Epithelial cell of esophagus (primary cell): ENCODE measurements around the gene SERTAD3.

Experiments
- DNase-seq: peaks from one replicate; pipeline ENCODE4 v3.0.0; 2010; ENCODE audit warnings: low read depth
- H3K4me3 ChIP-seq: 2 replicates; pipeline ENCODE4 v1.5.1; 2011; ENCODE audit warnings: mild to moderate bottlenecking, low read length, control low read depth
- CTCF ChIP-seq: IDR thresholded peaks from 2 replicates; pipeline ENCODE4 v1.5.1; 2011; ENCODE audit warnings: low read depth, mild to moderate bottlenecking, low read length, control low read depth, inconsistent platforms; ENCODE audit not compliant: insufficient read depth; ENCODE audit errors: missing control alignments

SERTAD3 gene

GRCh38 chr19:40403262-40403984 lies 40.7 kb downstream of the SERTAD3 start:
- no peak for TF ChIP-seq CTCF
- DNase-seq: peak; percentile 85
- peak overlapping the region; percentile 44 for H3K4me3 ChIP-seq

- TF ChIP-seq CTCF: no peak
- no peak for DNase-seq
- H3K4me3 ChIP-seq: no peak overlapping the region
Measured at GRCh38 chr19:40400559-40400958, 43.6 kb downstream of the SERTAD3 start.

GRCh38 chr19:40398417-40399131 lies 45.6 kb downstream of the SERTAD3 start:
- peak; percentile 87 for DNase-seq
- no peak for TF ChIP-seq CTCF
- H3K4me3 ChIP-seq: no peak overlapping the region

GRCh38 chr19:40397568-40397906 lies 46.6 kb downstream of the SERTAD3 start:
- DNase-seq: no peak
- no peak for TF ChIP-seq CTCF
- H3K4me3 ChIP-seq: no peak overlapping the region

- no peak for DNase-seq
- no peak overlapping the region for H3K4me3 ChIP-seq
- no peak for TF ChIP-seq CTCF
Measured at GRCh38 chr19:40396886-40397567, 47.1 kb downstream of the SERTAD3 start.

- TF ChIP-seq CTCF: no peak
- DNase-seq: no peak
- no peak overlapping the region for H3K4me3 ChIP-seq
Measured at GRCh38 chr19:40395956-40396355, 48.2 kb downstream of the SERTAD3 start.
